Calu3 (cell line): ENCODE measurements around the gene MBP. TPM values are rescaled to one million over a fixed set of nuclear protein-coding genes. Genes with fewer than 3 reads are reported as not detected.

Experiments
- BruUV-seq: library from RNA; stranded (reverse); fragments of 400-500 nt; replicated peaks from 2 replicates; lab custom pipeline; 2021; lab: Mats Ljungman, UMichigan
- CTCF ChIA-PET: fragments of 300-600 bp; sonication (Branson Sonifier 250); formaldehyde crosslinking; loops from one replicate; lab custom pipeline; 2022; ENCODE audit warnings: antibody characterized with exemption; lab: Charles Lee
- DNase-seq: peaks from one replicate; pipeline ENCODE4 v3.0.0; 2022
- H3K27ac Mint-ChIP-seq: one replicate; pipeline ENCODE4 v1.8.0; 2022; ENCODE audit warnings: mixed read lengths; ENCODE audit not compliant: unreplicated experiment
- H3K27me3 Mint-ChIP-seq: one replicate; pipeline ENCODE4 v1.8.0; 2022; ENCODE audit warnings: mixed read lengths; ENCODE audit not compliant: unreplicated experiment
- H3K36me3 Mint-ChIP-seq: one replicate; pipeline ENCODE4 v1.8.0; 2022; ENCODE audit warnings: mild to moderate bottlenecking, moderate library complexity, mixed read lengths; ENCODE audit not compliant: insufficient read depth, unreplicated experiment
- H3K4me1 Mint-ChIP-seq: one replicate; pipeline ENCODE4 v1.8.0; 2022; ENCODE audit warnings: mild to moderate bottlenecking, low read depth, mixed read lengths; ENCODE audit not compliant: unreplicated experiment
- H3K4me3 Mint-ChIP-seq: one replicate; pipeline ENCODE4 v1.8.0; 2022; ENCODE audit warnings: mild to moderate bottlenecking, low read depth, moderate library complexity, mixed read lengths; ENCODE audit not compliant: unreplicated experiment
- H3K9me3 Mint-ChIP-seq: one replicate; pipeline ENCODE4 v1.8.0; 2022; ENCODE audit warnings: low read depth, mixed read lengths; ENCODE audit not compliant: unreplicated experiment
- CTCF ChIP-seq: fragments of 200-600 bp; IDR thresholded peaks from one replicate; pipeline ENCODE4 v1.8.0; 2022; ENCODE audit warnings: antibody characterized with exemption; ENCODE audit not compliant: unreplicated experiment
- intact Hi-C: fragments of 100-400 bp; cut with micrococcal nuclease; formaldehyde crosslinking; loops from one replicate; pipeline ENCODE4 v1.10.0; 2022; ENCODE audit not compliant: unreplicated experiment
- total RNA-seq: library from RNA; stranded (reverse); gene quantifications from 2 replicates; pipeline ENCODE4 v1.2.3, GENCODE V29; 2022

Gene MBP
- total RNA-seq, 1 experiment from 2014 or later: 221 TPM

GRCh38 chr18:77146249-77147080 is 13.9 kb upstream of the MBP start:
- CTCF ChIA-PET: interaction anchor here (0.8 to 1.3 kb wide), 5 partner anchors 9 to 65 kb away, joined by 3 to 6 read pairs (median 3); partner anchors contain the start of gene MBP
- DNase-seq: no peak
- peaks cover 7% of the 10 kb centered on the region for H3K4me1 Mint-ChIP-seq

GRCh38 chr18:77145364-77145901 is 12.8 kb upstream of the MBP start:
- CTCF ChIA-PET: interaction anchor here (0.8 kb wide), 1 partner anchor 10 kb away, joined by 3 read pairs; no protein-coding TSS in a partner anchor
- Mint-ChIP-seq H3K4me1 (peaks cover 7% of the 10 kb centered on the region), H3K4me3 (no peak overlapping the region), H3K27me3 (peaks cover 34% of the 10 kb centered on the region), H3K9me3 (peaks cover 13% of the 10 kb centered on the region), H3K27ac (no peak overlapping the region), H3K36me3 (no peaks in the 10 kb centered on the region)
- no peak for DNase-seq
- BruUV-seq: no TSS peak
- intact Hi-C loops: no loop called here
- TF ChIP-seq CTCF: no peak

More at GRCh38 chr18:77146249-77147080, 13.9 kb upstream of the MBP start:
- TF ChIP-seq CTCF: no peak
- H3K27me3 Mint-ChIP-seq: peaks cover 42% of the 10 kb centered on the region
- peaks cover 13% of the 10 kb centered on the region for H3K9me3 Mint-ChIP-seq
- H3K27ac Mint-ChIP-seq: no peak overlapping the region
- no peak overlapping the region for H3K4me3 Mint-ChIP-seq
- no peaks in the 10 kb centered on the region for H3K36me3 Mint-ChIP-seq
- no TSS peak for BruUV-seq
- intact Hi-C loops: no loop called here

GRCh38 chr18:77144451-77145118 is 12.0 kb upstream of the MBP start:
- BruUV-seq: no TSS peak
- CTCF ChIA-PET: no interaction called here
- Mint-ChIP-seq H3K27me3 (peaks cover 34% of the 10 kb centered on the region), H3K36me3 (no peaks in the 10 kb centered on the region), H3K4me3 (no peak overlapping the region), H3K4me1 (peaks cover 7% of the 10 kb centered on the region), H3K27ac (no peak overlapping the region), H3K9me3 (peaks cover 13% of the 10 kb centered on the region)
- no peak for TF ChIP-seq CTCF
- no peak for DNase-seq
- intact Hi-C loops: no loop called here

- no peak for DNase-seq
- intact Hi-C loops: no loop called here
- no peak overlapping the region for H3K4me3 Mint-ChIP-seq
- no peak overlapping the region for H3K27ac Mint-ChIP-seq
- peaks cover 7% of the 10 kb centered on the region for H3K4me1 Mint-ChIP-seq
- peaks cover 13% of the 10 kb centered on the region for H3K9me3 Mint-ChIP-seq
- no peak for TF ChIP-seq CTCF
- H3K36me3 Mint-ChIP-seq: no peaks in the 10 kb centered on the region
- BruUV-seq: no TSS peak
- H3K27me3 Mint-ChIP-seq: peaks cover 34% of the 10 kb centered on the region
- CTCF ChIA-PET: interaction anchor here (1.1 kb wide), 1 partner anchor 30 kb away, joined by 3 read pairs; no protein-coding TSS in a partner anchor
These were observed 11.5 kb upstream of the MBP start for GRCh38 chr18:77144046-77144445.
